IMR-90 (cell line): Measurements from ENCODE around the gene RAB5B. TPM values are rescaled to one million over a fixed set of nuclear protein-coding genes. Genes with fewer than 3 reads are reported as not detected.

Experiments used
- ATAC-seq: fragments of 200-7000 bp; cut with Tn5 transposase; 2 replicates; pipeline ENCODE4 v1.9.1; 2020; ENCODE audit warnings: low read depth, mild to moderate bottlenecking, moderate library complexity
- BruUV-seq: library from RNA; stranded (reverse); fragments of 400-500 nt; replicated peaks from 2 replicates; lab custom pipeline; 2021; lab: Mats Ljungman, UMichigan
- CTCF ChIA-PET: fragments of 300-600 bp; formaldehyde crosslinking; extraction: SDS; loops from one replicate; lab custom pipeline; 2021; ENCODE audit warnings: antibody characterized with exemption; lab: Yijun Ruan, JAX
- POLR2A ChIA-PET: fragments of 300-600 bp; sonication (Branson Sonifier 250); formaldehyde crosslinking; loops from one replicate; lab custom pipeline; 2022; ENCODE audit warnings: antibody characterized with exemption; ENCODE audit not compliant: unreplicated experiment; lab: Charles Lee
- DNase-seq: peaks from one replicate; pipeline ENCODE4 v3.0.0; 2013
- H2AFZ ChIP-seq: replicated peaks from 2 replicates; pipeline ENCODE3; 2013; ENCODE audit warnings: low read length, mild to moderate bottlenecking; ENCODE audit not compliant: poor library complexity
- H2AK5ac ChIP-seq: 2 replicates; pipeline ENCODE4 v1.6.1; 2013; ENCODE audit warnings: low read depth, low read length, inconsistent platforms
- H2AK9ac ChIP-seq: replicated peaks from 2 replicates; pipeline ENCODE3; 2013; ENCODE audit warnings: mild to moderate bottlenecking, low read depth, low read length, moderate library complexity; ENCODE audit not compliant: poor library complexity
- H2BK120ac ChIP-seq: 2 replicates; pipeline ENCODE4 v1.6.1; 2013; ENCODE audit warnings: low read depth, low read length, inconsistent platforms
- H2BK15ac ChIP-seq: 3 replicates; pipeline ENCODE4 v1.6.1; 2013; ENCODE audit warnings: low read depth, low read length, inconsistent platforms
- H2BK20ac ChIP-seq: 2 replicates; pipeline ENCODE4 v1.6.1; 2013; ENCODE audit warnings: low read depth, mild to moderate bottlenecking, inconsistent platforms, low read length, moderate library complexity
- H2BK5ac ChIP-seq: 2 replicates; pipeline ENCODE4 v1.6.1; 2013; ENCODE audit warnings: mild to moderate bottlenecking, low read depth, low read length, inconsistent platforms; ENCODE audit not compliant: poor library complexity, severe bottlenecking
- H3K14ac ChIP-seq: replicated peaks from 2 replicates; pipeline ENCODE4 v1.6.1; 2013; ENCODE audit warnings: low read depth, low read length, inconsistent platforms
- H3K18ac ChIP-seq: 2 replicates; pipeline ENCODE4 v1.6.1; 2013; ENCODE audit warnings: low read depth, low read length, control low read depth
- H3K23ac ChIP-seq: 2 replicates; pipeline ENCODE4 v1.6.1; 2013; ENCODE audit warnings: low read depth, low read length, inconsistent platforms
- H3K27ac ChIP-seq: 2 replicates; pipeline ENCODE4 v1.5.1; 2013; ENCODE audit warnings: mild to moderate bottlenecking, control low read depth, low read length; ENCODE audit not compliant: insufficient read depth
- H3K27me3 ChIP-seq: 2 replicates; pipeline ENCODE4 v1.6.1; 2013; ENCODE audit warnings: low read length; ENCODE audit not compliant: control insufficient read depth, insufficient read depth
- H3K36me3 ChIP-seq: 2 replicates; pipeline ENCODE4 v1.6.1; 2013; ENCODE audit warnings: low read length, mixed read lengths; ENCODE audit not compliant: control insufficient read depth, insufficient read depth
- H3K4ac ChIP-seq: 2 replicates; pipeline ENCODE4 v1.6.1; 2013; ENCODE audit warnings: low read depth, low read length, inconsistent platforms
- H3K4me1 ChIP-seq: 2 replicates; pipeline ENCODE4 v1.6.1; 2013; ENCODE audit warnings: low read length, mixed read lengths; ENCODE audit not compliant: control insufficient read depth, insufficient read depth
- H3K4me2 ChIP-seq: 2 replicates; pipeline ENCODE4 v1.6.1; 2013; ENCODE audit warnings: low read depth, mild to moderate bottlenecking, control low read depth, low read length, moderate library complexity
- H3K4me3 ChIP-seq: 2 replicates; pipeline ENCODE4 v1.5.1; 2013; ENCODE audit warnings: low read depth, mild to moderate bottlenecking, control low read depth, low read length, moderate library complexity; ENCODE audit not compliant: insufficient read depth
- H3K56ac ChIP-seq: 2 replicates; pipeline ENCODE4 v1.6.1; 2013; ENCODE audit warnings: low read length, inconsistent platforms; ENCODE audit not compliant: insufficient read depth; ENCODE audit errors: extremely low read depth
- H3K79me1 ChIP-seq, 2 experiments: 2 replicates each; pipeline ENCODE4 v1.6.1; 2013; ENCODE audit warnings: low read length in 2 of 2, inconsistent platforms in 1 of 2, low read depth in 1 of 2
- H3K9ac ChIP-seq: 2 replicates; pipeline ENCODE4 v1.6.1; 2013; ENCODE audit warnings: low read depth, low read length, control low read depth
- H3K9me1 ChIP-seq: 2 replicates; pipeline ENCODE4 v1.6.1; 2013; ENCODE audit warnings: low read length, inconsistent platforms; ENCODE audit not compliant: insufficient read depth
- H3K9me3 ChIP-seq: 2 replicates; pipeline ENCODE4 v1.6.1; 2013; ENCODE audit warnings: low read length; ENCODE audit not compliant: control insufficient read depth, insufficient read depth
- H4K20me1 ChIP-seq: 2 replicates; pipeline ENCODE4 v1.6.1; 2013; ENCODE audit warnings: low read length, inconsistent platforms; ENCODE audit not compliant: insufficient read depth
- H4K5ac ChIP-seq: 2 replicates; pipeline ENCODE4 v1.6.1; 2013; ENCODE audit warnings: mild to moderate bottlenecking, low read depth, low read length, control low read depth
- H4K8ac ChIP-seq, 2 experiments: 2 replicates each; pipeline ENCODE4 v1.6.1; 2013; ENCODE audit warnings: low read depth in 2 of 2, low read length in 2 of 2, control low read depth in 1 of 2, inconsistent platforms in 1 of 2
- H4K91ac ChIP-seq: 2 replicates; pipeline ENCODE4 v1.6.1; 2013; ENCODE audit warnings: low read depth, low read length, inconsistent platforms; ENCODE audit not compliant: insufficient read depth
- CEBPB ChIP-seq: IDR thresholded peaks from 2 replicates; pipeline ENCODE4 v1.6.1; 2012; ENCODE audit warnings: low read depth, low read length, improper control_type of control experiment
- CHD1 ChIP-seq: IDR thresholded peaks from 2 replicates; pipeline ENCODE4 v1.6.1; 2012; ENCODE audit warnings: low read depth, low read length, improper control_type of control experiment
- FOS ChIP-seq: fragments of 150-350 bp; IDR thresholded peaks from 2 replicates; pipeline ENCODE4 v1.6.1; 2016; ENCODE audit warnings: low read depth, low read length
- MAZ ChIP-seq: IDR thresholded peaks from 2 replicates; pipeline ENCODE4 v1.6.1; 2012; ENCODE audit warnings: low read depth, mild to moderate bottlenecking, low read length, improper control_type of control experiment, moderate library complexity, borderline replicate concordance
- MXI1 ChIP-seq: IDR thresholded peaks from 2 replicates; pipeline ENCODE4 v1.6.1; 2012; ENCODE audit warnings: low read depth, mild to moderate bottlenecking, low read length, moderate library complexity, borderline replicate concordance
- NFE2L2 ChIP-seq: fragments of 150-350 bp; IDR thresholded peaks from 2 replicates; pipeline ENCODE4 v1.6.1; 2016; ENCODE audit warnings: low read depth, mild to moderate bottlenecking, low read length
- RCOR1 ChIP-seq: IDR thresholded peaks from 2 replicates; pipeline ENCODE4 v1.6.1; 2012; ENCODE audit warnings: mild to moderate bottlenecking, low read length, improper control_type of control experiment; ENCODE audit not compliant: insufficient replicate concordance
- RFX5 ChIP-seq: IDR thresholded peaks from 2 replicates; pipeline ENCODE4 v1.8.0; 2012; ENCODE audit warnings: low read depth, mild to moderate bottlenecking, low read length, moderate library complexity
- WGBS, 2 experiments: methylation state at CpG; one replicate each; pipeline versions ENCODE4 v1.1.5 to v1.1.7; 2013; ENCODE audit warnings: missing lambda C conversion rate in 2 of 2; ENCODE audit not compliant: insufficient read length in 1 of 2; ENCODE audit errors: extremely low coverage in 2 of 2; 5-methylcytosine and 5-hydroxymethylcytosine counted together
- dilution Hi-C: fragments of 300-500 bp; cut with HindIII; formaldehyde crosslinking; loops from one replicate; pipeline ENCODE4 v1.14.3; 2018; ENCODE audit warnings: low sequenced_read_pairs; ENCODE audit not compliant: unreplicated experiment
- in situ Hi-C: fragments of 300-500 bp; cut with MboI; formaldehyde crosslinking; loops from 3 replicates; pipeline ENCODE4 v1.14.3; 2019; ENCODE audit warnings: low sequenced_read_pairs, inconsistent platforms, mixed read lengths
- intact Hi-C: fragments of 100-400 bp; cut with micrococcal nuclease; formaldehyde crosslinking; loops from 2 replicates; pipeline ENCODE4 v1.10.0; 2022
- polyA plus RNA-seq, 3 experiments: library from polyadenylated mRNA; depleted of rRNA; stranded (reverse); fragments of >200 nt; gene quantifications; 2 replicates each; pipeline ENCODE4 v1.2.3, GENCODE V29; 2012; ENCODE audit warnings: low replicate concordance in 1 of 3
- total RNA-seq: library from RNA; depleted of rRNA; stranded (reverse); fragments of >200 nt; gene quantifications from 2 replicates; pipeline ENCODE4 v1.2.3, GENCODE V29; 2012
- TF ChIP-seq, protein P1 (sequence below): fragments of 150-350 bp; IDR thresholded peaks from 2 replicates; pipeline ENCODE4 v1.6.1; 2016; ENCODE audit warnings: low read depth, mild to moderate bottlenecking, low read length, moderate library complexity, borderline replicate concordance

Gene RAB5B
- total and polyA plus RNA-seq, 2 of the 4 experiments (the other 2 are of a cell fraction) = 56.5 to 99.2 TPM

DNA sequence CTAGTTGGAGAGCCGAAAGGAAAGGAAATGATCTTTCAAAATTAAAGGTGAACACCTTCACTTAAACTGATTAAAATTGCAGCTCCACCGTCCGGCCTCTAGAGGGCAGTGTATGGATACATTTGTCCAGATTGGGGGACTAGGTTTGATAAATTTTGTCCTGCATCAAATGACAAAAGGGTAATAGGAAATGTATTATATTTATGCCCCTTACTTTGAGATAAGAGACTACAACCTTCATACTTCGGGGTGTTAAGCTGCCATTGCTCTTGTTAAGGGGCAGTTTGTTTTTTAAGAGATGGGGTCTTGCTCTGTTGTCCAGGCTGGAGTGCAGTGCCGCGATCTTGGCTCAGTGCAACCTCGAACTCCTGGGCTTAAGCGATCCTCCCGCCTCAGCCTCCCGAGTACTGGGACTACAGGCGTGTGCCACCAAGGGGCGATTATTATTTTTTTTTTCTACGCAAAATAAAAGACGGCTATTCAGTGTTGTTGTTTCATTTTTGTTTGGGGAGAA is 22.4 kb downstream of the RAB5B start (continued):
- TF ChIP-seq NFE2L2 = no peak

DNA sequence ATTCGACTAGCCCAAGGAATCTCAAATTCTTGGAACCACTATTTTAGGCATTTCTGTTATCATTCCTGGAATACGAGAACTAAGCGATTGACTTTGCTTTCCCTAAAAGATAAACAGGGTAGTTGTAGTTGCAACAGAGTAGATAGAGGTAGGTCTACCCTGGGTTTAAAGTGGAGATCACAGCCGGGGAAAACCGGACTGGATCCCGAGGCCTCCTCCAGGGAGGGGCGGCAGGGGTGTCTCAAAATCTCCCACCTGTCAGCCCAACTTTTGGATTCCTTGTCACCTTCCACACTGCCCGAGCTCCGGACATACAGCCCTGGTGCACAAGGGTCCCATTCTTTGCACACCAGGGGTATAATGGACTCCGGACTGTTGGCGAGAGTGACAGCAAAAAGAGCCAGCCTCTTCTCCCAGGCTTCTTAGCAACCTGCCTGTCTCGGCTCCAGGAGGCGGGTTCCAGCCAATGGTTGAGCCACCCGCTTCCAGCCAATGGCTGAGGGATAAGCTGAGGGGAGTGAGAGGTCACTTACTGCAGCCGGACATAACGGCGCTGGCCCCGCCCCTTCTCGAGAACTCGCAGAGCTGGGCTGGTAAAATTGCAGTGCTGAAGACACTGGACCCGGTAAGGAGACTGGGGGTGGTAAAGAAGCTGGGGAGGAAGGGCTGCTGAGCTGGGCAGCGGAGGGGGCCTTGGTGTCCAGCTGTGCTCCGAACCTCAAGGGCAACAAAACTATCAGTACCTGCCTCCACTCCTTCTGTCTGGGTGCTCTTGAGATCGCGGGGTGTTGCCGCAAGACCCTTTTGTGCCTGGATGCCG is 23.0 kb downstream of the RAB5B start, which contains the start of gene SUOX:
Gene SUOX (plus strand): TSS at position 562 of the 820 bp plus-strand sequence. CDS start 4,946 bp downstream, outside the sequence.
- POLR2A ChIA-PET = interaction anchor here (0.5 kb wide), 2 partner anchors 13 to 81 kb away, joined by 6 to 8 read pairs; no protein-coding TSS in a partner anchor
- H3K4ac ChIP-seq = peak within 1 kb of the TSS; percentile 88
- 0% methylated on average over 2 of the region's 27 CpGs; no CpG with 5 or more reads in 1 of the 2 experiments for WGBS, 2 experiments
- peak within 1 kb of the TSS; percentile 96 for H3K14ac ChIP-seq
- peak; percentile 99 for ATAC-seq
- H3K9ac ChIP-seq = peak within 1 kb of the TSS; percentile 83
- no TSS peak for BruUV-seq
- H3K4me1 ChIP-seq = peaks cover 4% of the 10 kb centered on the region
- H4K5ac ChIP-seq = peak within 1 kb of the TSS; percentile 72
- H3K23ac ChIP-seq = peak within 1 kb of the TSS; percentile 94
- H3K36me3 ChIP-seq = peaks cover 17% of the 10 kb centered on the region
- no peaks in the 10 kb centered on the region for H3K9me3 ChIP-seq
- H3K27me3 ChIP-seq = no peaks in the 10 kb centered on the region
- peaks cover 5 to 16% of the 10 kb centered on the region in 2 experiments for H3K79me1 ChIP-seq
- H3K9me1 ChIP-seq = no peaks in the 10 kb centered on the region
- peak within 1 kb of the TSS; percentile 48 to 95 for H4K8ac ChIP-seq
- peak within 1 kb of the TSS; percentile 58 for H2BK5ac ChIP-seq
- peak within 1 kb of the TSS; percentile 76 for H4K91ac ChIP-seq
- peak within 1 kb of the TSS; percentile 23; the same call in 1 of the 3 replicates for H2BK15ac ChIP-seq
- H3K56ac ChIP-seq = peak within 1 kb of the TSS; percentile 60
- peak within 1 kb of the TSS; percentile 4; the same call in 1 of the 2 replicates for H2BK120ac ChIP-seq
- in situ Hi-C loops (loop anchor here (5.0 kb wide), 1 partner anchor 40 kb away; no protein-coding TSS in a partner anchor), dilution Hi-C loops (no loop called here), intact Hi-C loops (loop anchor here (1.0 to 10.0 kb wide), 3 partner anchors 32 to 108 kb away; partner anchors contain the start of genes PA2G4 and RPS26)
- H3K4me3 ChIP-seq = peak within 1 kb of the TSS; percentile 68
- CTCF ChIA-PET = interaction anchor here (0.6 to 1.8 kb wide), 5 partner anchors 10 to 44 kb away, joined by 3 to 11 read pairs (median 4); no protein-coding TSS in a partner anchor
- peak; percentile 96 for DNase-seq
- H2AFZ ChIP-seq = peak within 1 kb of the TSS; percentile 97
- H3K27ac ChIP-seq = peak within 1 kb of the TSS; percentile 66
- no peaks in the 10 kb centered on the region; the same call in 1 of the 2 replicates for H4K20me1 ChIP-seq
- H3K18ac ChIP-seq = peak within 1 kb of the TSS; percentile 43
- peak within 1 kb of the TSS; percentile 84 for H2AK9ac ChIP-seq
- peak within 1 kb of the TSS; percentile 46 for H2AK5ac ChIP-seq
- TF ChIP-seq CEBPB = no peak
- TF ChIP-seq RCOR1 = no peak
- no peak for TF ChIP-seq MXI1
- TF ChIP-seq CHD1 = no peak
- 0 out of 2 replicates have a peak, but pooled peaks have one; percentile 32 for TF ChIP-seq MAZ
- 0 out of 2 replicates have a peak, but pooled peaks have one; percentile 3 for TF ChIP-seq FOS
- no peak for TF ChIP-seq NFE2L2
- TF ChIP-seq, protein P1, sequence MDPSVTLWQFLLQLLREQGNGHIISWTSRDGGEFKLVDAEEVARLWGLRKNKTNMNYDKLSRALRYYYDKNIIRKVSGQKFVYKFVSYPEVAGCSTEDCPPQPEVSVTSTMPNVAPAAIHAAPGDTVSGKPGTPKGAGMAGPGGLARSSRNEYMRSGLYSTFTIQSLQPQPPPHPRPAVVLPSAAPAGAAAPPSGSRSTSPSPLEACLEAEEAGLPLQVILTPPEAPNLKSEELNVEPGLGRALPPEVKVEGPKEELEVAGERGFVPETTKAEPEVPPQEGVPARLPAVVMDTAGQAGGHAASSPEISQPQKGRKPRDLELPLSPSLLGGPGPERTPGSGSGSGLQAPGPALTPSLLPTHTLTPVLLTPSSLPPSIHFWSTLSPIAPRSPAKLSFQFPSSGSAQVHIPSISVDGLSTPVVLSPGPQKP = no peak
- peak; percentile 81 for TF ChIP-seq RFX5
- no peak within 1 kb of the TSS for H2BK20ac ChIP-seq
- H3K4me2 ChIP-seq = peak within 1 kb of the TSS; percentile 92
